Right kidney (tissue), 1 donor: Measurements from ENCODE around the gene MRPL49.
"Not testable (repeated sequence)": the region's sequence is repeated elsewhere in the genome, so short reads cannot be mapped to it uniquely, and the experiment has no call there.

ENCODE experiments used
- DNase-seq: peaks from one replicate; pipeline ENCODE4 v3.0.0-alpha.2; 2016

Gene MRPL49

GRCh38 chr11:65165410-65166317, 43.5 kb downstream of the MRPL49 start:
- peak; percentile 41 for DNase-seq

GRCh38 chr11:65166893-65167292, 44.8 kb downstream of the MRPL49 start:
- DNase-seq: no peak

- no peak for DNase-seq
These were observed 45.5 kb downstream of the MRPL49 start for GRCh38 chr11:65167656-65168055.

- DNase-seq: no peak
These were observed 47.1 kb downstream of the MRPL49 start for GRCh38 chr11:65169164-65169641.

GRCh38 chr11:65170058-65170534, 48.0 kb downstream of the MRPL49 start, which contains the start of gene SPDYC:
Gene SPDYC, plus strand, starts transcription at chr11:65170233. Its CDS starts 1,125 bp downstream, at chr11:65171358.
- DNase-seq: no peak

GRCh38 chr11:65172600-65172999, 50.5 kb downstream of the MRPL49 start:
- no peak for DNase-seq

- not testable (repeated sequence) for DNase-seq
These were observed 52.5 kb downstream of the MRPL49 start for GRCh38 chr11:65174571-65175010.
